Measurements from ENCODE around the gene ESR2. TPM values are rescaled to one million over a fixed set of nuclear protein-coding genes. Genes with fewer than 3 reads are reported as not detected.
"Not testable (repeated sequence)": the region's sequence is repeated elsewhere in the genome, so short reads cannot be mapped to it uniquely, and the experiment has no call there.

ESR2 gene
- total RNA-seq, 1 experiment from 2014 or later, result 0.27 TPM

DNA sequence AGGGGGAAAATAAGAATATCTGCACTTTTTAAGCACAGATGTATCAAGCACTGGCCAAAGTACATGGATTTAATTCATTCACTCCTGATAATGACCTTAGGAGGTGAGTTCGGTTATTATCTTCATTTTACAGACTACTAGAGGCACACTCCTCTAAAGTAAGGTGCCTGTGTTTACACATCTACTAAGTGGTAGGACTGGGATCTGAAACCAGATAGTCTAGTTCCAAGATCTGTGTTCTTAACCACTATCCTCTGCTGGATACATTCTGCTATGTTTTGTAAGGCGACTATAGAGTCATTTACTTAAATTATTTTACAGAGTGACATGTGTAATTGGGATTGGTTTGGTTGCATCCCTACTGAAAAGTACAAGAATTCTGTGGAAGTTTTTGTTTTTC, 175.3 kb downstream of the ESR2 start:
- in situ Hi-C loops (cut with HindIII; ENCODE audit: low pct_unique_long_range_greater_than_20kb, low sequenced_read_pairs), result no loop called here
- DNase-seq (ENCODE audit: low read depth), result no peak

DNA sequence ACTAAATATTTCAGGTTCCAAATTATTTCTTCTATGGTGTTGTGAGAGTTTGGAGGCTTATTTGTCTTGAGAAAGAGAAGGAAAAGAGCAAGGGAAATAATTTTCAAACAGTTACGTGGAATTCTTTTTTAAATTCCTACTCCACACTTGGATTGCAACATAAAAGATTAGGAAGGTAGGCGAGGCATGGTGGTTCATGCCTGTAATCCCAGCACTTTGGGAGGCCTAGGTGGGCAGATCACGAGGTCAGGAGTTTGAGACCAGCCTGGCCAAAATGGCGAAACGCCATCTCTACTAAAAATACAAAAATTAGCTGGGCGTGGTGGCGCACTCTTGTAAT, 175.8 kb downstream of the ESR2 start:
- in situ Hi-C loops (cut with HindIII; ENCODE audit: low pct_unique_long_range_greater_than_20kb, low sequenced_read_pairs); DNase-seq (ENCODE audit: low read depth): not testable (repeated sequence)

DNA sequence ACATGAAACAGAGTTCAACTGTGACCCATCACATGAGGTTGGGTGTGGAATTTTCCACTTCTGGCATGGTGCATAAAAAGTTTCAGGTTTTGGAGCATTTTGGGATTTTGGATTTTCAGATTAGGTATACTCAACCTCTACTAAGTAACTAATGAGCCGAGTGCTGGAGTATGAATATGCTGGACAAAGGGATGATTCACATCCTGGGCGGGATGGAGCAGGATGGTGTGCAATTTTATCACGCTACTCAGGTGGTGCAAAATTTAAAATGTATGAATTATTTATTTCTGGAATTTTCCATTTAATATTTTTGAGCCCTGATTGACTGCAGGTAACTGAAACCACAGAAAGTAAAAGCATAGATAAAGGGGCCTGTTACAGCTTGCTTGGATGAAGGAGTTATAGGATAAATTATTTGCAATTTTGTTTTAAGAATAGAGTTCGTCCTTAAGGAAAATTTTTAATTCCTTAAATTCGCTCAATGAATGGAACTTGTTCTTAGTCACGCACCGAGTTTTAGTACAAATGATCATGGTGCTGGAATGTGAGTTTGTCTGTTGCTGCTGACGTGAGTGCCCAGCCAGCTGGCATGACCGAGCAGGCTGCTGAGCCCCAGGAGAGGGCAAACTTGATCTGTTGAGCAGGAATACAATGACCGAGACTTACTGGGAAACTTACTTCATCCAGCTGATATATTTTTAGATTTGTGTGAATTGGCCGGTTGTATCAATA, 176.3 kb downstream of the ESR2 start:
- in situ Hi-C loops (cut with HindIII; ENCODE audit: low pct_unique_long_range_greater_than_20kb, low sequenced_read_pairs), result no loop called here
- DNase-seq (ENCODE audit: low read depth), result peak; percentile 43

DNA sequence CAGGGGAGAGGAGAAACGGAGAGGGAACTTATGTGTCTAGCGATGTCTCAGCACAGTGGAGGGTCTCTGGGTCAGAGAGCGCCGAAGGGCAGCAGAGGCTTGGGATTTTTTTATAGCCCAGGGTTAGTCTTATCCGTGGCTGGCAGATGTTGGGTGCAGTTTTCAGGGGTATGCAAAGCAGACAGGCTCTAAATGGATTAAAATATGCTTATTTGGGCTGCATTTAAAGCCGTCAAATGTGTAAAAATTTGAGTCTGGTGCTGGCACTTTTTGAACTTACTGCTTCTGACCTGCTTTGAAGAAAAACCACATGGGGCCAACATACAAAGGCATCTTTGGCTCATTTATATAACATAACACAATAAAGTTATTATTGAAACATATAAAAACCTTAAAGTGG, 178.8 kb downstream of the ESR2 start:
- in situ Hi-C loops (cut with HindIII; ENCODE audit: low pct_unique_long_range_greater_than_20kb, low sequenced_read_pairs), result no loop called here
- DNase-seq (ENCODE audit: low read depth), result no peak

DNA sequence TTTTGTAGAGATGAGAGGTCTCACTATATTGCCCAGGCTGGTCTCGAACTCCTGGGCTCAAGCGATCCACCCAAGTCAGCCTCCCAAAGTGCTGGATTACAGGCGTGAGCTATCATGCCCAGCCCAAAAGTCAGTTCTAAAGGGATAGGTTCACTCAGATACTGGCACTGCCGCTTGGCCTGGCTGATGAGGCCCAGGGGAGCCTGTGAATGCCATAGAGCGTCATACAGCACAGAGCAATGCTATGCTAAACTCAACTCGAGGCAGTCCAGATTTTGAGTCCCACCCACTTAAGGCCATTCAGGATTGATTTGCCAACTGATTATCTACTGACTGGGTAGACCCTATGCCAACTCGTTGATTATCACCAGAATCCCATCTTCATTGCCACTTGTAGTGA, 179.4 kb downstream of the ESR2 start:
- no peak for DNase-seq (ENCODE audit: low read depth)
- in situ Hi-C loops (cut with HindIII; ENCODE audit: low pct_unique_long_range_greater_than_20kb, low sequenced_read_pairs), result no loop called here

DNA sequence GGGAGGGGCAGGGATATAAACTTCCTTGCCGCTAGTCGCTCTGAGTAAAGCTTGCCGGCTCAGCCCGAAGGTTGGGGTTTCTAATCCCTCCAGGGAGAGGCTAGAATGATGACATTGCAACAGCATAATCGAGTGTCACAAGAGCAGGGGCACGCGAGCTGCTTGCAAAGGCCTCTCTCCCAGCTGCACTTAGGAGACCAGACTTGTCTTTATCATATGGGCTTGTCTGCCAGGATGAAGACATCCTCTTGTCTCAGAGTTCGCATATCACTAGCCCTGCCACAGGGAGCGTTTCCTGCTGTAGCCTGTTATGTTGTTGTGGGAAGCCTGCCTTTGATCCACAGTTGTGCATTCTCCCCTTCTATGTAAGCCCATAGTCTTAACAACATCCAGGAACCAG, 180.0 kb downstream of the ESR2 start:
- in situ Hi-C loops (cut with HindIII; ENCODE audit: low pct_unique_long_range_greater_than_20kb, low sequenced_read_pairs), result no loop called here
- no peak for DNase-seq (ENCODE audit: low read depth)

DNA sequence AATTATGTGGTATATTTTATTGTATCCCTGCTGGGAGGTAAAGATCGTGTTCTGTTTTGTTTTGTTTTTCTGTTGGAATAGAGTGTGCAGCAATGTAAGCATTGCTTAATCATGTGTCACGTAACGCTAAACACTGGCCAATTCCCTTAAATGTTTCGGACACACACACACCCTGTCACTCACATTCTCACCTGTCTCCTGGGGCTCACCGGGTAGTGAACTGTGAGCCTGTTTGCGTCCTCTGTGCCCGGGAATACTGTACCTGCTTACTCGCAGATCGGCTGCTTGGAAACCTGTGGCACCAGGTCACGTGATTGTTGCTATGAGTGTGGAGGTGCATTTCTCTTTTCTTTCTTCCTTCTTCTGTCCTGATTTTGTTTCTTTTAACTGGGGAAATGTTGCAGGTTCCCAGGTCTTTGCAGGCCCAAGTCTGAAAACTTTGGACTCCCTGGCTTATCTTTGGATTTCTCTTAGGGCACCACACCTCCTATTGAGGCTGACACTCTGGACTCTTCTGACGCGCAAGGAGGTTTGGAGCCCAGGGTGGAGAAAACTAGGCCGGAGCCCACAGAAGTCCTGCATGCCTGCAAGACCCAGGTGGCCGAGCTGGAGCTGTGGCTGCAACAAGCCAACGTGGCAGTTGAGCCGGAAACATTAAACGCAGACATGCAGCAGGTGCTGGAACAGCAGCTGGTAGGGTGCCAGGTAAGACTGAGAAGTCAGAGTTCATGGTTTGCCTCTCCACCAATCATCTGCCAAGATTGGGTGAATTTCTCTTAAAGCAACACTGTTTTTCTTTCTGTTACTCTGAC, 181.1 kb downstream of the ESR2 start:
- in situ Hi-C loops (cut with HindIII; ENCODE audit: low pct_unique_long_range_greater_than_20kb, low sequenced_read_pairs), result no loop called here
- DNase-seq (ENCODE audit: low read depth), result peak; percentile 3

DNA sequence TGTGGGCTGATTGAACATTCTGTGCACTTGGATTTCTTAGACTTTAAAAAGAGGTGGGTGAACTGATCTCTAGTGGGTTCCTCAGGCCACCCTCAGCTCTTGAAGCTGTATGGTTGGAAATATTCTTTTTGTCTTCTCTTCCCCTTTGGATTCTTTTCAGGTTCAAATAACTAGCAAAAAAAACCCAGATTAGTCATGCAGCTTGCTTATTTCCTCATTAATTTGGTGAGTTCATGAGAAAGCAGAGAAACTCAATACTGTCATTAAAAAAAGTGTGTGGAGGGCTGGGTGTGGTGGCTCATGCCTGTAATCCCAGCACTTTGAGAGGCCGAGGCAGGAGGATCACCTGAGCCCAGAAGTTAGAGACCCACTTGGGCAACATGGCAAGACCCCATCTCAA, 183.4 kb downstream of the ESR2 start:
- no peak for DNase-seq (ENCODE audit: low read depth)
- in situ Hi-C loops (cut with HindIII; ENCODE audit: low pct_unique_long_range_greater_than_20kb, low sequenced_read_pairs), result no loop called here

DNA sequence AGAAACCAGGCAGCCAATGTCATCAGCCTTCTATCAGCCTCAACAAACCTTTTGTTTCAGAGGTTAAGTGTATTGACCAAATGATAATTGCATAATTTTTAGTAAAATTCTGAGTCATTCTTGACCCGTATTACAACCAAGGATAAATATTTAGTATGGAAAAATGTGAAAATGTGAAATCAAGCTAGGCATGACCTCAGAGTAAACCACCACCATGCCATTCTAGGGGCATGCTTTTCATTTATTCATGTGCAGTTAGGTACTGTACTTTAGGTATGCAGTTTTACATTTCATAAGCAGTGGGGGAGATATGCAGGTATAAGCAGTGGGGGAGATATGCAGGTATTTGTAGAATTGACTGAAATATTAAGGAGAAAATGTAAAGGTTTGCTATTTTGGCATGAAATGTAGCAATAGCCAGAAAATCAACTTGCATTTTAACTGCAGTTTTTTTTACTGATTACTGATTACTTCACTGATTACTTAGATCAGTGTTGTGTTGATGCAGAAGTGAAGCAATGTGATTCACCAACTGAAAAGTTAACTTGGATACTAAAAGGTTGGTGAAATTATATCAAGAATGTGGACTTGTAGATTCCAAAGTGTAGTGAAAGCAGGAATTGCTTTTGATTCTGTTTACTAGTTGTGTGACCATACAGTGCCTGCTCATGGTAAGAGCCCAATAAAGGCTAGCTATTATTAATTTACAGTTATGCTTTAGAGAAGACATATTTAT, 184.2 kb downstream of the ESR2 start:
- in situ Hi-C loops (cut with HindIII; ENCODE audit: low pct_unique_long_range_greater_than_20kb, low sequenced_read_pairs), result no loop called here
- no peak for DNase-seq (ENCODE audit: low read depth)

DNA sequence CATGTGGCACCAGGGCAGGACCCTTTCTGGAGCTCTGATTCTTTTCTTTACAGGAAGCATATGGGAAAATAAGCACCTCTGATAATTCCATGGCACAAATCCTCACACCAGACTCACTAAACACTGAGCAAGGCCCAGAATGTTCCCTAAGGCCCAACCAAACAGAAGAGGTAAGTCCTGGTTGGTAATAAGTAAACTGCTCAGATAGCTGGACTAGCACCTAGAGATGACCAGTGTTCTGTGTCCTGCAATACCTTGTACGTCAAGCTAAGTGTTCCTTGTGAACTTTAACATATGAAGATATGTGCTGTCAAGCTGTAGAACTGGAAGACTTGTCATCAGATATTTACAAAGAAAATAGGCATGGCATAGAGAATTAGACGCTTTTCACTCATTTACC, 186.7 kb downstream of the ESR2 start:
- no peak for DNase-seq (ENCODE audit: low read depth)
- in situ Hi-C loops (cut with HindIII; ENCODE audit: low pct_unique_long_range_greater_than_20kb, low sequenced_read_pairs), result no loop called here

DNA sequence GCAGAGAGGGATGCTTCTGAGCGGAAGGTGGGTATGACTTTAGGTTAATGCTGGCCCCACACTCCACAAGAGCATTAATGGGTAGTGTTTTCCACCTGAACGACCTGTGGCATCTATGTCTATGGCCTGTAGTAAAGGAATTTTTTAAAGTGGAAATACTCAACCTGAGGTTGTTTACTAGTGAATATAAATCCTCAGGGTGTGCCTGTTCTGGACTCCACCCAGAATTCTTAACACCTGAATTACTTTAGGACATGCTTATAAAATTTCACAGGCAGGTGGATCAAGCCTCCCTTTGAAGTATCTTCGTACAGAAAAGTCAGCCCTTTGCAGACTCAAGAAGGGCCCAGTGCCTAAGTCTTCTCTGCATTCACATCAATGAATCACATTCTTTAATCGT, 196.1 kb downstream of the ESR2 start:
- DNase-seq (ENCODE audit: low read depth), result no peak
- in situ Hi-C loops (cut with HindIII; ENCODE audit: low pct_unique_long_range_greater_than_20kb, low sequenced_read_pairs), result no loop called here

DNA sequence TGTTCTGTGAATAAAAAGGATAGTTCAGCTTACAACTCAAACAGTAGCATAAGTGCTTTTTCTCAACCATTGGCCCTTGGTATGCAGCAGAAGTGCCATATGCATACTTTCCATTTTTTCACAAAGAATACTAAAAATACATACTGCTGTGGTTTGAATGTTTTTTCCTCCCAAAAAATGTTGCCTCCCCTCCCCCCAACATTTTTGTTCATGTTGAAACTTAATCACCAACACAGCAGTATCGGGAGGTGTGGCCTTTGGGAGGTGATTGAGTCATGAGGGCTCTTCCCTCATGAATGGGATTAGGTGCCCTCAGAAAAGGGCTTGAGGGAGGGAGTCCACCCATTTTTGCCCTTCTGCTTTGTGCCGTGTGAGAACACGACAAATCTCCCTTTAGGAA, 198.6 kb downstream of the ESR2 start:
- in situ Hi-C loops (cut with HindIII; ENCODE audit: low pct_unique_long_range_greater_than_20kb, low sequenced_read_pairs), result no loop called here
- no peak for DNase-seq (ENCODE audit: low read depth)

DNA sequence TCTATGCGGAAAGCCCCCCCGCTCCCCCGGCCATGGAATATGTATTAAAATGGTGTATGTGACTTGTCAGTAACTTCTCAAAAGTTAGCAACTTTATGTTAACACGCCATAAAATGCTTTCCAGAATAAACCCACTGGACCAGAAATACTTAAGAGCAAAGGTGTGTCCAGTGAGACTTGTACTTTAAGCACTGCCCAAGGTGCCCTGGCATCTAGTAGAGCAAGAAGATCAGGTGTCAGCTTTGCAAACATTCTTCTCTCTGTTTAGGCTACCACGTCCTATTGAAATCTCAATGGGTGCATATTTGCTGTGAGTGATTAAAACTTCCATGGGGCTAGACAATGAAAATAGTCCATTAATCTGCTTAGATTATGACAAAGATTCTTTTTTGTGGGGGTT, 201.2 kb downstream of the ESR2 start:
- DNase-seq (ENCODE audit: low read depth), result no peak
- in situ Hi-C loops (cut with HindIII; ENCODE audit: low pct_unique_long_range_greater_than_20kb, low sequenced_read_pairs), result no loop called here

DNA sequence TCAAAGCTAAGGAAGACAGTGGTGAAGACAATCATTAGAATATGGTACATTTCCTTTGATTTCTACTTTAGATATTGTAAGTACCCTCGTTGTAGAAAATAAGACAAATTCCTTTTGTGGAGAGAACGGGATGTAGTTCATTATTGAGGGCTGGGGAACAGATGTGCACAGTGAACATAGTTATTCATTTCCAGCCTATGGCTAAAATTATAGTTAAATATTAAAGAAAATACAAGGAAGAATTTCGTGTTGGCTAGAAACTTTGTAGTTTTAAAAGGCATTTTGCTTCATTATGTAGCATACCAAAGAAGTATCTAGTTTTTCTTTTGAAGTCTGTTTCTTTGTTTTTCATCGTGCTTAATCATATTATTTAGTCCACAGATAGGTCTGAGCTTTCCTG, 201.8 kb downstream of the ESR2 start:
- in situ Hi-C loops (cut with HindIII; ENCODE audit: low pct_unique_long_range_greater_than_20kb, low sequenced_read_pairs), result no loop called here
- no peak for DNase-seq (ENCODE audit: low read depth)

DNA sequence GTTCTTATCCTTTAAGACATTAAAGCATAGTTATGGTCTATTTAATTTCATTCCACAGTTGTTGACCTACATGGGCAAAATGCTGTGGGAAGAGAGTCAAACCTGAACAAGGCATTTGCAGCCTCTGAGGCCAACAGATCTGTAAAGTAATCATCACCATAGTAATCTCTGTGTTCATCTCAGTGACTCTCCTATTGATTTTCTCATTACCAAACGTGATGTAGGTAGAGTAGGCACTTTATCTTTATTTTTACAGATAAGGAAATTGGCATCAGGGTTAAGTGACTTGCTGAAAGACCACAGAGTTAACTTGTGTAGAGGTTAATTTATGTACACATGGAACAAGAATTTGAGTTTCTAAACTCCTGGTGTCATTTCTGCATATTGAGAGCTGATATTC, 203.0 kb downstream of the ESR2 start:
- DNase-seq (ENCODE audit: low read depth), result no peak
- in situ Hi-C loops (cut with HindIII; ENCODE audit: low pct_unique_long_range_greater_than_20kb, low sequenced_read_pairs), result no loop called here

DNA sequence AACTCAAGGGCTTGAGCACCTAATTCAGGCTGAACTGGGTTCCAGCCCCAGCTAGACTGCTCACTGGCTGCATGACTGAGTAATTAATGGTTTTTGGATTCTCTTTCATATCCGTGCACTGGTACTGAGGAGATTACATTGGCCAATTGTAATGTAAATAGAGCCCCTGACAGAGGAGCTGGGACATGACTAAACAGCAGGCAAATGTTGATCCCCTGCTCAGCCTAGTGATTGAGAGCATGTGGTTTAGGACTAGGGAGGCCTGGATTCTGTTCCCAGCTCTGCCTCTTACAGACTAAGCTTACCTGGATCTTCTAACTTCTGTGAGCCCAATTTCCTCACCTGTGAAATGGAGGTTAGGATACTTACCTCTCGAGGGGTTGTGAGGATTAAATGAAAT, 204.3 kb downstream of the ESR2 start:
- in situ Hi-C loops (cut with HindIII; ENCODE audit: low pct_unique_long_range_greater_than_20kb, low sequenced_read_pairs), result no loop called here
- DNase-seq (ENCODE audit: low read depth), result no peak

DNA sequence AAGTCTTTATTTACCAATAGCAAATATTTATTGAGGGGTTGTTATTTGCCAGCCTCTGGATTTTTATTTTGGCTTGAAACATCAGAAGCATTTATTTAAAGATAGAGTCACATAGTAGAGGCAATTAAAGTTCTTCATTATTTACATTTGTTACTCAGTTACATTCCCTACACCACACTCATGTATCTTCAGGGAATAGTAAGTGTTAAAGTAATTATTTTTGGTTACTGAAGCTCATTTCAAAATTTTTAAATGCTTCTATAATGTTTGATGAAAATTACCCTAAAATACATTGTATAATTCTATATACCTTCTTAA, 205.6 kb downstream of the ESR2 start:
- in situ Hi-C loops (cut with HindIII; ENCODE audit: low pct_unique_long_range_greater_than_20kb, low sequenced_read_pairs), result no loop called here
- DNase-seq (ENCODE audit: low read depth), result no peak

DNA sequence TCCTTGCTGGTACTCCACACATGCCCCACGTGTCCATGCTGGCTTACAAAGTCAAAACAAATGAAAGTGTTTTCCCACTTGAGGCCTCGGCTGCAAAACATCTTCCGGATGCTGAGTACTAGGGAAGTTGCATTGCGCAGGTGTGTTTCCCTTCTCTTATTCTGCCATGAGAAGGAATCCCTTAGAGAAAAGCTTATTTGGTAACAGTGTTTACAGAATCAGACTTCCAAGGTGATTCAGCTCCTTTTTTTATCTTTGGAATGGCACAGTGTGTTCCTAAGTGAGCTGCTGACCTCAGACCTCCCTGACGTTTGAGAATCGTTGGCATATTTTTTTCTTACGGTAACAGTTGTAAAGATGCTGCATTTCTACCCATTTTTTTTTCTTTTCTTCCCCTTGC, 211.3 kb downstream of the ESR2 start:
- in situ Hi-C loops (cut with HindIII; ENCODE audit: low pct_unique_long_range_greater_than_20kb, low sequenced_read_pairs), result no loop called here
- DNase-seq (ENCODE audit: low read depth), result no peak

DNA sequence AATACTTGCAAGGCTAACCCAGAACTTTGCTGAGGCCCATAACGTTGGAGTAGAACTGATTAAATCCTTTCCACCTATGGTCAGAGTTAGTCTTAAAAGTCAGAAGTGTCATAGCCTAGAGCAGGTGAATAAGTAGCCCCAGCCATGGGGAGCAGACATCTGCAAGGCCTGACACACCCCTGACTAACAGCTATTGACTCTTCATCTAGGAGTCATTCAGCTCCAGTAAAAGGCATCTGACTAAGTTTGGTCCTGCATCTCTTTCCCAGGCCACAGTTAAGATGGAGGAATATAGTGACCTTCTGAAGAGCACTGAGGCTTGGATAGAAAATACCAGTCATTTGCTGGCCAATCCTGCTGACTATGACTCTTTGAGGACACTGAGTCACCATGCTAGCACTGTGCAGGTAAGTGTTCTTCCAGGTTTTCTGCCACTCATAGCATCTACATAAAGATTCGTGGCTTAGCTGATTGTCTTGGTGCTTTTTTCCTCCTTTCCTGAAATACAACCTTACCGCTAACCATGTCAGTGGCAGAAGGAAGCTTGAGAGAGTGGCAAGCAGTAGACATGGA, 212.9 kb downstream of the ESR2 start:
- no peak for DNase-seq (ENCODE audit: low read depth)
- in situ Hi-C loops (cut with HindIII; ENCODE audit: low pct_unique_long_range_greater_than_20kb, low sequenced_read_pairs), result no loop called here
